Panc1 (cell line): Measurements from ENCODE around the gene CGREF1.

Experiments used
- POLR2AphosphoS5 ChIP-seq: IDR thresholded peaks from 2 replicates; pipeline ENCODE4 v1.6.1; 2012; ENCODE audit warnings: mild to moderate bottlenecking, low read depth, low read length, moderate library complexity
- TCF7L2 ChIP-seq: IDR thresholded peaks from 2 replicates; pipeline ENCODE4 v1.6.1; 2011; ENCODE audit warnings: mild to moderate bottlenecking, low read depth, low read length, inconsistent platforms
- TF ChIP-seq, protein P1 (sequence below): fragments of 450-650 bp; IDR thresholded peaks from 2 replicates; pipeline ENCODE4 v1.5.1; 2017; ENCODE audit warnings: mild to moderate bottlenecking
- TF ChIP-seq, protein P2 (sequence below), 2 experiments: IDR thresholded peaks; 2 replicates each; pipeline ENCODE4 v1.6.1; 2011 to 2012; ENCODE audit warnings: low read depth in 2 of 2, control low read depth in 1 of 2, low read length in 1 of 2, mild to moderate bottlenecking in 1 of 2, moderate library complexity in 1 of 2; ENCODE audit not compliant: insufficient read depth in 1 of 2

DNA sequence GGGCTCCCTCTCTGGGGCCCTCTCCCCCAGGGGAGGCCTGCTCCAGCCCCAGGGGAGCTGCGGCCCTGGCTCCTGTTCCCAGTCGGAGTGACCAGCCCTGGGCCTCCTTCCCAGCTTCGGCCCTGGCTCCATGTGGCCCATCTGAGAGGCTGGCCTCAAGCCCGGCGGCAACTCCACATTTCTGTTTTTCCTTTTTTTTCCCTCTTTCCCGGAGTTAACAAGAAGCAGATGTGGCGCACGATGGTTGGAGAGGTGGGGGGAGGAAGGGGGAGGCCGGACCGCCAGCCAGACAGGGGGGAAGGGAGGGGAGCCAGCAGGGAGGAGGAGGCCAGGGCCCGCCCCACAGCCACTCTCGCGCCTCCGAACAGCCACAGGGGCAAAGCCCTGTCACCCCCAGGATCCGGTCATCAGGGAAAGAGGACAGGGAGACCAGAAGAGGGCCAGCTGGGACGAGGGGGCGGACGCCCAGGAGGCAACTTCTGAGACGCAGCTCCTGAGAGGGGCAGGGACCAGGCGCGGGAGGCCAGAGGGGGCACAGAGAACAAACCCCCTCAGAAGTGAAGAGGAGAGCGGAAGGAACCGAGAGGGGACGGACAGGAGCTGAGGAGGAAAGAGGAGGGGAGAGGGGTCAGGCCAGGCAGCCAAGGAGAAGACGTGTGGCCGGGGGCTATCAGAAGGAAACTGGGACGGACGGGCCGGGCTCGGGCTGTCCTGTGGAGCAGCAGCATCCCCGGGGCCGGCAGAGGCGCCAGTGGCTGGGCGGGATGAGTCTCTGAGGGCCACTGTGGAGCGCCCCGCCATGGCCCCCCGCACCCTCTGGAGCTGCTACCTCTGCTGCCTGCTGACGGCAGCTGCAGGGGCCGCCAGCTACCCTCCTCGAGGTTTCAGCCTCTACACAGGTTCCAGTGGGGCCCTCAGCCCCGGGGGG, 40.4 kb downstream of the CGREF1 start, which contains the start of gene EMILIN1:
- TF ChIP-seq, protein P1, sequence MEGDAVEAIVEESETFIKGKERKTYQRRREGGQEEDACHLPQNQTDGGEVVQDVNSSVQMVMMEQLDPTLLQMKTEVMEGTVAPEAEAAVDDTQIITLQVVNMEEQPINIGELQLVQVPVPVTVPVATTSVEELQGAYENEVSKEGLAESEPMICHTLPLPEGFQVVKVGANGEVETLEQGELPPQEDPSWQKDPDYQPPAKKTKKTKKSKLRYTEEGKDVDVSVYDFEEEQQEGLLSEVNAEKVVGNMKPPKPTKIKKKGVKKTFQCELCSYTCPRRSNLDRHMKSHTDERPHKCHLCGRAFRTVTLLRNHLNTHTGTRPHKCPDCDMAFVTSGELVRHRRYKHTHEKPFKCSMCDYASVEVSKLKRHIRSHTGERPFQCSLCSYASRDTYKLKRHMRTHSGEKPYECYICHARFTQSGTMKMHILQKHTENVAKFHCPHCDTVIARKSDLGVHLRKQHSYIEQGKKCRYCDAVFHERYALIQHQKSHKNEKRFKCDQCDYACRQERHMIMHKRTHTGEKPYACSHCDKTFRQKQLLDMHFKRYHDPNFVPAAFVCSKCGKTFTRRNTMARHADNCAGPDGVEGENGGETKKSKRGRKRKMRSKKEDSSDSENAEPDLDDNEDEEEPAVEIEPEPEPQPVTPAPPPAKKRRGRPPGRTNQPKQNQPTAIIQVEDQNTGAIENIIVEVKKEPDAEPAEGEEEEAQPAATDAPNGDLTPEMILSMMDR: no peak
- TF ChIP-seq TCF7L2 (no peak), POLR2AphosphoS5 (no peak)
- TF ChIP-seq, protein P2, sequence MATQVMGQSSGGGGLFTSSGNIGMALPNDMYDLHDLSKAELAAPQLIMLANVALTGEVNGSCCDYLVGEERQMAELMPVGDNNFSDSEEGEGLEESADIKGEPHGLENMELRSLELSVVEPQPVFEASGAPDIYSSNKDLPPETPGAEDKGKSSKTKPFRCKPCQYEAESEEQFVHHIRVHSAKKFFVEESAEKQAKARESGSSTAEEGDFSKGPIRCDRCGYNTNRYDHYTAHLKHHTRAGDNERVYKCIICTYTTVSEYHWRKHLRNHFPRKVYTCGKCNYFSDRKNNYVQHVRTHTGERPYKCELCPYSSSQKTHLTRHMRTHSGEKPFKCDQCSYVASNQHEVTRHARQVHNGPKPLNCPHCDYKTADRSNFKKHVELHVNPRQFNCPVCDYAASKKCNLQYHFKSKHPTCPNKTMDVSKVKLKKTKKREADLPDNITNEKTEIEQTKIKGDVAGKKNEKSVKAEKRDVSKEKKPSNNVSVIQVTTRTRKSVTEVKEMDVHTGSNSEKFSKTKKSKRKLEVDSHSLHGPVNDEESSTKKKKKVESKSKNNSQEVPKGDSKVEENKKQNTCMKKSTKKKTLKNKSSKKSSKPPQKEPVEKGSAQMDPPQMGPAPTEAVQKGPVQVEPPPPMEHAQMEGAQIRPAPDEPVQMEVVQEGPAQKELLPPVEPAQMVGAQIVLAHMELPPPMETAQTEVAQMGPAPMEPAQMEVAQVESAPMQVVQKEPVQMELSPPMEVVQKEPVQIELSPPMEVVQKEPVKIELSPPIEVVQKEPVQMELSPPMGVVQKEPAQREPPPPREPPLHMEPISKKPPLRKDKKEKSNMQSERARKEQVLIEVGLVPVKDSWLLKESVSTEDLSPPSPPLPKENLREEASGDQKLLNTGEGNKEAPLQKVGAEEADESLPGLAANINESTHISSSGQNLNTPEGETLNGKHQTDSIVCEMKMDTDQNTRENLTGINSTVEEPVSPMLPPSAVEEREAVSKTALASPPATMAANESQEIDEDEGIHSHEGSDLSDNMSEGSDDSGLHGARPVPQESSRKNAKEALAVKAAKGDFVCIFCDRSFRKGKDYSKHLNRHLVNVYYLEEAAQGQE (IDR thresholded peaks at IDR 0.05; ENCODE audit: insufficient read depth in 1 of 2, low read depth in 2 of 2, low read length in 1 of 2): no peak
